NT2/D1 (cell line): ENCODE results near the gene CARMIL1.
"Not testable (repeated sequence)": the region's sequence is repeated elsewhere in the genome, so short reads cannot be mapped to it uniquely, and the experiment has no call there.

Source experiments
- DNase-seq: peaks from one replicate; pipeline ENCODE4 v3.0.0-alpha.2; 2011; ENCODE audit warnings: low read depth, low spot score
- H3K27me3 ChIP-seq: 2 replicates; pipeline ENCODE4 v1.6.0; 2011; ENCODE audit warnings: mild to moderate bottlenecking; ENCODE audit not compliant: insufficient read length, insufficient read depth
- H3K36me3 ChIP-seq: 2 replicates; pipeline ENCODE4 v1.6.1; 2011; ENCODE audit warnings: mild to moderate bottlenecking, low read length, mixed read lengths; ENCODE audit not compliant: insufficient read depth, insufficient read length
- H3K4me1 ChIP-seq: 2 replicates; pipeline ENCODE4 v1.5.1; 2011; ENCODE audit not compliant: insufficient read depth, insufficient read length
- H3K4me3 ChIP-seq: 2 replicates; pipeline ENCODE4 v1.5.1; 2011; ENCODE audit warnings: low read depth; ENCODE audit not compliant: insufficient read length
- H3K9ac ChIP-seq: 2 replicates; pipeline ENCODE4 v1.6.0; 2011; ENCODE audit warnings: low read depth; ENCODE audit not compliant: insufficient read length
- H3K9me3 ChIP-seq: 2 replicates; pipeline ENCODE4 v1.5.1; 2011; ENCODE audit warnings: mild to moderate bottlenecking, low read length; ENCODE audit not compliant: insufficient read depth
- SUZ12 ChIP-seq: IDR thresholded peaks from 2 replicates; pipeline ENCODE4 v1.6.1; 2011; ENCODE audit not compliant: insufficient read length, insufficient read depth; ENCODE audit errors: extremely low read depth
- YY1 ChIP-seq: IDR thresholded peaks from 2 replicates; pipeline ENCODE4 v1.6.1; 2011; ENCODE audit not compliant: insufficient read length, insufficient read depth
- ZNF274 ChIP-seq: IDR thresholded peaks from 2 replicates; pipeline ENCODE4 v1.6.1; 2011; ENCODE audit warnings: mild to moderate bottlenecking, low read depth, low read length

Gene CARMIL1

DNA sequence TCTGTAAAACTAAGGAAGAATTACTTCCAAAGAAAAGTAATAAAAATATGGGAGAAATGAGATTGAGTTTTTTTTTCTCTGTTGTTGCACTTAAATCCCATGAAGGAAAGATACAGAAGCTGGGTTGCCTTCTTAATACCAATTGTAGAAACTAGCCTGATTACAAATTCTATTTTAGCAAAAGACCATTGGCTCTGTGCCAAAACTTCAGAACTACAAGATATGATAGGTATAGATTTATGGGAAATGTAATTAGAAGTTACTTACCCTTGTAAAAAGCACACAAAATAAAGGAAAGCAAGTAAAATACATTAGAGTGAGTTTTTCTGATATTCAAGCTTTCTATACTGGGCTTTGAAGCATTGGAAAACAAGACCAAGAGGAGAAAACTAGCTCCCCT, 299.4 kb downstream of the CARMIL1 start:
- H3K4me1 ChIP-seq = no peaks in the 10 kb centered on the region
- no peak overlapping the region for H3K4me3 ChIP-seq
- H3K9me3 ChIP-seq = no peaks in the 10 kb centered on the region
- H3K36me3 ChIP-seq = no peaks in the 10 kb centered on the region
- no peak overlapping the region for H3K9ac ChIP-seq
- TF ChIP-seq YY1 = no peak
- no peak for TF ChIP-seq ZNF274
- TF ChIP-seq SUZ12 = no peak
- DNase-seq = no peak
- no peaks in the 10 kb centered on the region for H3K27me3 ChIP-seq

DNA sequence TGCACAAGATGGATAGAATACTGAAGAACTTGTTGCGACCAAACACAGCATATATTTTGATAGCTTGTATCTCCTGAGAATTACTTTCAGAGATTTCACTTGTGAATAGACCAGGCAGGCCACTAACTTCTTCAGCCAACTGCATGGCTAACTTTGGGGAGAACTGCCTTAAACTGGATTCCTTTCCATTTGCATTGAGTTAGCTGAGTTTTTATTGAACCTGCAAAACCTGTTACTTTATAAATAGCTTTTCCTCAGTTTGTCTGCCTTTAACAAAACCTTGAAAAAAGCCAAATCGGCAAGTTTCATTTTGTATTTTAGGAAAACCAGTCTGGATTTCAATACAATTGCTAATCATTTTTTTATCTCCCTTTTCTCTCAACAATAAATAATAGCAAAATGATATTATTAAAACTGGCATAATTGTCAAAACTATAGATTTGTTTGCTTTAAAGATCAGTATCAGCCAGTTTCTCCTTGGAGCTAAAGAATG, 300.3 kb downstream of the CARMIL1 start:
- TF ChIP-seq SUZ12 (no peak), ZNF274 (no peak), YY1 (no peak)
- Histone ChIP-seq H3K4me1 (no peaks in the 10 kb centered on the region), H3K9ac (no peak overlapping the region), H3K36me3 (no peaks in the 10 kb centered on the region), H3K4me3 (no peak overlapping the region), H3K27me3 (no peaks in the 10 kb centered on the region), H3K9me3 (no peaks in the 10 kb centered on the region)
- no peak for DNase-seq

DNA sequence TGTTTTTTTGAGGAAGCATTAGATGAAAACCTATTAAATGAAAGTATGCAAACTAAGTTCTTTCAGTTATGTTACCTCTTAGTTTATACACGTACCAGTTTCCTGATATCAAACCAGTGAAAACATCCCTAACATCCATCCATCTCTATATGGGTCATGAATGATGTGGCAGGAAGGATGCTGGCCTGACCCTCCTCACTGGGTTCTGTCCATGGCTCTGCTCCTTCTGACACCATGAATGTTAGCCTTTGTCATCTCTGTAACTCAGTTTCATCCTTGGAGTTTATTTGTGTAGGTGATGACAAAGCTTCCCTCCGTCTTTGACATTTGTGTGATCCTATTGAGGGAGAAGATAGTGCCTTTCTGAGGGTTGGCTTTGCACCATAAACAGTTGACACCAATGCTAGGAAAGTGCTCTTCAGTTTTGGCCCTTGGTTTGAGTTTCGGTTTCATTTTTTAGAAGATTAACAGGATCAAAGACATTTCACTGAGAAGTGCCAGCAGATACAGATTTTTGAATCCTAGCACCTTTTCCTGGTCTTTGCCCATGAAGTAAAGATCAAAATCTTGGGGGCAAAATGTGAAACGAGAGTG, 300.8 kb downstream of the CARMIL1 start:
- H3K27me3 ChIP-seq = no peaks in the 10 kb centered on the region
- H3K36me3 ChIP-seq = no peaks in the 10 kb centered on the region
- H3K4me1 ChIP-seq = no peaks in the 10 kb centered on the region
- H3K9ac ChIP-seq = no peak overlapping the region
- H3K4me3 ChIP-seq = no peak overlapping the region
- DNase-seq = no peak
- TF ChIP-seq ZNF274 (no peak), YY1 (no peak), SUZ12 (no peak)
- no peaks in the 10 kb centered on the region for H3K9me3 ChIP-seq

DNA sequence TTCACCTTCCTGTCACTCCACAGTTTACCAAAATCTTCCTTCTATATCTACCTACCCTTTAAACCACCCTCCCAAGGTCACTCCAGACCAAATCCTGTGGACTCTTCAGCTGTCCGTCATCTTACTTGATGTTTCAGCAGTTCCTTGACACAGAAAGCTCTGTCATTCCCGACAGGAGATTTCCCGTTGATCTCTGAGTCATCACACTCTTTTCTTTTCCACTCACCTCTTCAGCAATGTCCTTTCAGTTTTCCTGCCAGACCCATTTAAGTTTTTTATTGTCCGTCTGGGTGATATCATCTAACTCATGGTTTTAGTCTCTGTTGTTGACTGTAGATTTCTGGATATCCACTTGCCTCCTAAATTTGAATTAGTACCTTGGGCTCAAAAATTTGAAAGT, 302.9 kb downstream of the CARMIL1 start:
- TF ChIP-seq ZNF274 (no peak), SUZ12 (no peak), YY1 (no peak)
- Histone ChIP-seq H3K27me3 (no peaks in the 10 kb centered on the region), H3K36me3 (no peaks in the 10 kb centered on the region), H3K9me3 (no peaks in the 10 kb centered on the region; the same call in 1 of the 2 replicates), H3K4me3 (no peak overlapping the region), H3K9ac (no peak overlapping the region), H3K4me1 (no peaks in the 10 kb centered on the region)
- no peak for DNase-seq

DNA sequence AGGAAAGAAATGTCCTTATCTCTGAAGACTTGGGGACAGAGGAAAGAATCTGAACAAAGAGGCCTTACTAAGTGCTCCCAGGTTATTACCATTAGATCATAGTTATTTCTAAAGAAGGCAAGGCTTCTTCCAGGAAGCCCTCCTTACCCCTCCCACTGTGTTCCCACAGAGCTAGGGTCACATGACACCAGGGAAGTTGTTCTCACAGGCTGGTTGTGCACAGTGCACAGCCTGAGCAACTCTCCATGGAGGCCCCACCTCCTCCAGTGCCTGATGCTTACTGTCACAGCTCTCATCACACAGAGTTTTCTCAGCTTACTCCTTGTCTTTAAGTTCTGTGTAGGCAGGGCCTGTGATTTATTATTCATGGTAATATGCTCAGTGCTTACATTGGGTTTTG, 303.9 kb downstream of the CARMIL1 start:
- H3K4me1 ChIP-seq = no peaks in the 10 kb centered on the region
- no peak overlapping the region for H3K4me3 ChIP-seq
- no peaks in the 10 kb centered on the region for H3K27me3 ChIP-seq
- TF ChIP-seq ZNF274 (no peak), SUZ12 (no peak), YY1 (no peak)
- H3K9ac ChIP-seq = no peak overlapping the region
- no peaks in the 10 kb centered on the region; the same call in 1 of the 2 replicates for H3K9me3 ChIP-seq
- no peaks in the 10 kb centered on the region for H3K36me3 ChIP-seq
- DNase-seq = no peak

DNA sequence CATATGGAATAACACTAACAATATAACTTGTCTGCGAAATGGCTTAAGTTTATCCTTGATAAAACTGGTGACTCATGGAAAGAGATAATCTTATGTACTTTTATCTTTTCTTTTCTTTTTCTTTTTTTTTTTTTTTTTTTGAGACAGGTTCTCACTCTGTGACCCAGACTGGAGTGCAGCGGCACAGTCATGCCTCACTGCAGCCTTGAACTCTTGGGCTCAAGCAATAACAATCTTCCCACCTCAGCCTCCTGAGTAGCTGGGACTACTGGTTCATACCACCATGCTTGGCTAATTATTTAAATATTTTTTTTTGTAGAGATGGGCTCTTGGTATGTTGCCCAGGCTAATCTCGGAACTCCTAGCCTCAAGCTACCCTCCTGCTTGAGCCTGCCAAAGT, 304.7 kb downstream of the CARMIL1 start:
- Histone ChIP-seq H3K36me3 (no peaks in the 10 kb centered on the region), H3K4me1 (no peaks in the 10 kb centered on the region), H3K4me3 (no peak overlapping the region), H3K9ac (no peak overlapping the region), H3K9me3 (no peaks in the 10 kb centered on the region; the same call in 1 of the 2 replicates), H3K27me3 (no peaks in the 10 kb centered on the region)
- DNase-seq = no peak
- TF ChIP-seq YY1 = no peak
- no peak for TF ChIP-seq ZNF274
- TF ChIP-seq SUZ12 = no peak

DNA sequence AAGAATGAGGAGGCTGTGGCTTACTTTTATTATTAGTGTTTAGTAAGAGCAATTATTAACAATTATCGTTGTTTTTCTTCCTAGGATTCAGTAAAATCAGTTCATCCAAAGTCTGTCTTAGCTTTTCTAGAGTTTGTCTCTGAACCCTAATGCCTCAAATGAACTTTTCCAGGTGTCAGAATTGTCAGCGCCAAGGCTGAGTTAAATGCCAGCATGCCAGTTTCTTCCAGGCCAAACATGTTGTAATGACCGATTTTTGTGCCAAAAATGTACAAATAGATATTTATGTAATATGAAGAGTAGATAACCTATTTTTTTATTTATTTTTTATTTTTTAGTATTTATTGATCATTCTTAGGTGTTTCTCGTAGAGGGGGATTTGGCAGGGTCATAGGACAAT, 306.1 kb downstream of the CARMIL1 start:
- no peaks in the 10 kb centered on the region for H3K27me3 ChIP-seq

DNA sequence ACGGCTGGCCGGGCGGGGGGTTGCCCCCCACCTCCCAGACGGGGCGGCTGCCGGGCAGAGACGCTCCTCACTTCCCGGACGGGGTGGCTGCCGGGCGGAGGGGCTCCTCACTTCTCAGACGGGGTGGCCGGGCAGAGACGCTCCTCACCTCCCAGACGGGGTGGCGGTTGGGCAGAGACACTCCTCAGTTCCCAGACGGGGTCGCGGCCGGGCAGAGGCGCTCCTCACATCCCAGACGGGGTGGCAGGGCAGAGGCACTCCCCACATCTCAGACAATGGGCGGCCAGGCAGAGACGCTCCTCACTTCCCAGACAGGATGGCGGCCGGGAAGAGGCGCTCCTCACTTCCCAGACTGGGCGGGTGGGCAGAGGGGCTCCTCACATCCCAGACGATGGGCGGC, 306.9 kb downstream of the CARMIL1 start:
- H3K4me1 ChIP-seq, DNase-seq, H3K9ac ChIP-seq: not testable (repeated sequence)

More for the DNA sequence above, 306.1 kb downstream of the CARMIL1 start:
- Histone ChIP-seq H3K36me3 (no peaks in the 10 kb centered on the region), H3K9ac (no peak overlapping the region), H3K9me3 (no peaks in the 10 kb centered on the region; the same call in 1 of the 2 replicates), H3K4me3 (no peak overlapping the region), H3K4me1 (no peaks in the 10 kb centered on the region)
- DNase-seq = no peak
- no peak for TF ChIP-seq ZNF274
- no peak for TF ChIP-seq YY1
- TF ChIP-seq SUZ12 = no peak

More for the DNA sequence above, 306.9 kb downstream of the CARMIL1 start:
- H3K36me3 ChIP-seq, H3K27me3 ChIP-seq, H3K4me3 ChIP-seq, H3K9me3 ChIP-seq: not testable (repeated sequence)
